Peyer's patch (tissue), 4 donors: ENCODE measurements around the gene SPRING1. TPM values are rescaled to one million over a fixed set of nuclear protein-coding genes. Genes with fewer than 3 reads are reported as not detected.
"Not testable (repeated sequence)": the region's sequence is repeated elsewhere in the genome, so short reads cannot be mapped to it uniquely, and the experiment has no call there.

ENCODE experiments used
- DNase-seq, 3 donors: peaks; one replicate each; pipeline ENCODE4 v3.0.0-alpha.2; 2017 to 2019
- H3K27ac ChIP-seq, 4 donors: fragments of 200-600 bp; sonication (generic); one replicate each; pipeline ENCODE4 v1.5.1; 2016 to 2019
- H3K27me3 ChIP-seq, 2 donors: fragments of 200-600 bp; sonication (generic); one replicate each; pipeline ENCODE4 v1.5.1; 2019
- H3K36me3 ChIP-seq, 3 donors: fragments of 200-600 bp; sonication (generic); one replicate each; pipeline ENCODE4 v1.5.1; 2016 to 2019
- H3K4me1 ChIP-seq, 4 donors: fragments of 200-600 bp; sonication (generic); one replicate each; pipeline ENCODE4 v1.5.1; 2016 to 2019
- H3K4me3 ChIP-seq, 4 donors: fragments of 200-600 bp; sonication (generic); 1 replicate in 3 of 4; 2 replicates in 1 of 4; pipeline ENCODE4 v1.5.1; 2016 to 2019; ENCODE audit warnings: mild to moderate bottlenecking in 1 of 4
- H3K9me3 ChIP-seq, 4 donors: fragments of 200-600 bp; sonication (generic); one replicate each; pipeline ENCODE4 v1.5.1; 2016 to 2019; ENCODE audit warnings: mild to moderate bottlenecking in 1 of 4
- POLR2A ChIP-seq, 2 donors: fragments of 450-650 bp; IDR thresholded peaks; one replicate each; pipeline ENCODE4 v1.5.1; 2017; ENCODE audit warnings: antibody characterized with exemption in 2 of 2, mild to moderate bottlenecking in 2 of 2, moderate library complexity in 2 of 2
- total RNA-seq, 4 donors: library from RNA; depleted of rRNA; stranded (reverse); fragments of >200 nt; gene quantifications; one replicate each; pipeline ENCODE4 v1.1.0, GENCODE V29; 2016
- TF ChIP-seq, protein P1 (sequence below), 6 experiments: fragments of 450-650 bp in 4 of 6; fragments of 200-600 bp in 2 of 6; sonication (generic) in 1 of 6; IDR thresholded peaks; one replicate each; pipeline ENCODE4 v1.5.1; 2017 to 2019; ENCODE audit warnings: antibody characterized with exemption in 6 of 6, mild to moderate bottlenecking in 3 of 6, moderate library complexity in 1 of 6

The SPRING1 gene
- total RNA-seq, 4 donors from 2014 or later: 21.5 to 36.3 (median 30.3) TPM

- DNase-seq: no peak
- Histone ChIP-seq H3K27me3 (no peaks in the 10 kb centered on the region), H3K27ac (no peak overlapping the region), H3K36me3 (no peaks in the 10 kb centered on the region), H3K9me3 (no peaks in the 10 kb centered on the region), H3K4me1 (no peaks in the 10 kb centered on the region), H3K4me3 (no peak overlapping the region)
- TF ChIP-seq POLR2A (IDR thresholded peaks at IDR 0.05): no peak
- TF ChIP-seq, protein P1, sequence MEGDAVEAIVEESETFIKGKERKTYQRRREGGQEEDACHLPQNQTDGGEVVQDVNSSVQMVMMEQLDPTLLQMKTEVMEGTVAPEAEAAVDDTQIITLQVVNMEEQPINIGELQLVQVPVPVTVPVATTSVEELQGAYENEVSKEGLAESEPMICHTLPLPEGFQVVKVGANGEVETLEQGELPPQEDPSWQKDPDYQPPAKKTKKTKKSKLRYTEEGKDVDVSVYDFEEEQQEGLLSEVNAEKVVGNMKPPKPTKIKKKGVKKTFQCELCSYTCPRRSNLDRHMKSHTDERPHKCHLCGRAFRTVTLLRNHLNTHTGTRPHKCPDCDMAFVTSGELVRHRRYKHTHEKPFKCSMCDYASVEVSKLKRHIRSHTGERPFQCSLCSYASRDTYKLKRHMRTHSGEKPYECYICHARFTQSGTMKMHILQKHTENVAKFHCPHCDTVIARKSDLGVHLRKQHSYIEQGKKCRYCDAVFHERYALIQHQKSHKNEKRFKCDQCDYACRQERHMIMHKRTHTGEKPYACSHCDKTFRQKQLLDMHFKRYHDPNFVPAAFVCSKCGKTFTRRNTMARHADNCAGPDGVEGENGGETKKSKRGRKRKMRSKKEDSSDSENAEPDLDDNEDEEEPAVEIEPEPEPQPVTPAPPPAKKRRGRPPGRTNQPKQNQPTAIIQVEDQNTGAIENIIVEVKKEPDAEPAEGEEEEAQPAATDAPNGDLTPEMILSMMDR (IDR thresholded peaks at IDR 0.05): no peak
Observed at GRCh38 chr12:116765271-116765670, 27.4 kb upstream of the SPRING1 start.

DNA sequence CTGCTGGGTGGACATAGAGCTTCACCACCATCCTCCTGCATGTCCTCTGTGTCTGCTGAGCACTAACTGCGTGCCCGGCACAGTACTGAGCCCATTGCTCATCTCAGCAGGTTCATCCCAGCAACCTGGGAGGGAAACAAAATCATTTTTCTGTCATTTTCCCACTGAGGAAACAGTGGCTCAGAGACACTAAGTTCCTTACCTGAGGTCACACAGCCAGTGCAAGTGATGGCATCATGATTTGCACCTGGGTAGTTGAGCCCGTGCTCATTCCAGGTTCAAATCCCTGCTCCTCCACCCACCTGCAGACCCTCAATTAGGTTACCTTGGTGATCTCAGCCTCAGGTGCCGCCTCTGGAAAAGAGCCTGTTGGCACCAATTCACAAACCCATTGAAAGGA lies 23.6 kb upstream of the SPRING1 start:
- no peak overlapping the region for H3K27ac ChIP-seq
- DNase-seq: no peak
- H3K36me3 ChIP-seq: no peaks in the 10 kb centered on the region
- TF ChIP-seq POLR2A (IDR thresholded peaks at IDR 0.05): no peak
- TF ChIP-seq, protein P1 (IDR thresholded peaks at IDR 0.05): no peak
- H3K27me3 ChIP-seq: no peaks in the 10 kb centered on the region
- H3K9me3 ChIP-seq: no peaks in the 10 kb centered on the region
- no peaks in the 10 kb centered on the region for H3K4me1 ChIP-seq
- H3K4me3 ChIP-seq: no peak overlapping the region

DNA sequence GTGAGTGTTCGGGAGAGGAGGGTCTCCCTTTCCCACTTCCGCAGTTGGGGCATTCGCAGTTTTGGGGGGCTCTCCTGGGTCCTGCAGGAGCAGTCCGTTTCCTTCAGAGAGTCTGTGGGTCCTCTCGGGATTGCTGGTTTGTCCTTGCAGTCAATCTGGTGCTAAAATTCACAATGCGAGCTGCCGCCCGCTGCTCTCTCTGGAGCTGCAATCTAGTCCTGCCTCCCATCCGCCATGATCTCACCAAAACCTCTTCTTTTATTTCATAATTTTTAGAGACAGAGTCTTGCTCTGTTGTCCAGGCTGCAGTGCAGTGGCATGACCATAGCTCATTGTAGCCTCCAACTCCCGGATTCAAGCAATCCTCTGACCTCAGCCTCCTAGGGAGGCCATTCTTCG lies 22.8 kb upstream of the SPRING1 start:
- no peak for DNase-seq
- TF ChIP-seq, protein P1 (IDR thresholded peaks at IDR 0.05): no peak
- TF ChIP-seq POLR2A (IDR thresholded peaks at IDR 0.05): no peak
- no peaks in the 10 kb centered on the region for H3K9me3 ChIP-seq
- no peaks in the 10 kb centered on the region for H3K27me3 ChIP-seq
- H3K27ac ChIP-seq: no peak overlapping the region
- no peaks in the 10 kb centered on the region for H3K36me3 ChIP-seq
- H3K4me3 ChIP-seq: no peak overlapping the region
- no peaks in the 10 kb centered on the region for H3K4me1 ChIP-seq

DNA sequence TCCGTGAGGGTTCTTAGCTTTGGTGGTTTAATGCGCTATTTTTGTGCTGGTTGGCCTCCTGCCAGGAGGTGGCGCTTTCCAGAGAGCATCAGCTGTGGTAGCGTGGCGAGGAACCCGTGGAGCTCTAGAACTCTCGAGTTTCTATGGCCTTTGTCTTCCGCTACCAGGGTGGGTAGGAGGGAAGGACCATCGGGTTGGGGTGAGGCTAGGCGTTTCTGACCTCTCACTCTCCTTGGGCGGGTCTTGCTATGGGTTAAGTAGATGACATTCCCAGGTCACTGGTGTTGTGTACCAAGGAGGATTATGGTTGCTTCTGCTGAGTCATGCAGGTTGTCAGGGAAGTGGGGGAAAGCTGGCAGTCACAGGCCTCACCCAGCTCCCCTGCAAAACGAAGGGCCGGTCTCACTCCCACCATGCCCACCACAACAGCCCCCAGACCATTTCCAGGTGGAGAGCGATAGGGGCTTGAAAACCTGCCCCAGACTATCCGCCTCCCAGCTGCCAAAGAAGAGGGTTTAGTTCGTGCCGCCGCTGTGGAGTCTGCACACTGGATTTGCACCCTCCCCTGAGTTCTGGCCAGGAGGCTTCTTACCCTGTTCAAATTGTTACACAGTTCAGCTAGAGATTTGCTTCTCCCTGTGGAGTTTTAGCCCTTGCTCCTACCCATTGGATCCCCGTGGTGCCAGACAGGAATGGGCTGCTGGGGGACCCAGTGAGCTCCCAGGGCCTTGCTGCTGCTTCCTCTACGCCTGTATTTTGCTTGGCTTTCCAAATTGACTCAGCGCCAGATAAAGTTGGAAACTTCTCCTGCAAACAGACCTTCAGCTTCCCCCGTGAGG lies 22.1 kb upstream of the SPRING1 start:
- Histone ChIP-seq H3K4me1 (no peaks in the 10 kb centered on the region), H3K27me3 (no peaks in the 10 kb centered on the region), H3K9me3 (no peaks in the 10 kb centered on the region), H3K27ac (no peak overlapping the region), H3K36me3 (no peaks in the 10 kb centered on the region), H3K4me3 (peak overlapping the region in 2 of 4 donors; percentile 6 to 8)
- DNase-seq: peak in 2 of 3 donors; percentile 17 to 64
- TF ChIP-seq, protein P1 (IDR thresholded peaks at IDR 0.05): peak in 1 of 6 experiments; percentile 27
- TF ChIP-seq POLR2A (IDR thresholded peaks at IDR 0.05): no peak

DNA sequence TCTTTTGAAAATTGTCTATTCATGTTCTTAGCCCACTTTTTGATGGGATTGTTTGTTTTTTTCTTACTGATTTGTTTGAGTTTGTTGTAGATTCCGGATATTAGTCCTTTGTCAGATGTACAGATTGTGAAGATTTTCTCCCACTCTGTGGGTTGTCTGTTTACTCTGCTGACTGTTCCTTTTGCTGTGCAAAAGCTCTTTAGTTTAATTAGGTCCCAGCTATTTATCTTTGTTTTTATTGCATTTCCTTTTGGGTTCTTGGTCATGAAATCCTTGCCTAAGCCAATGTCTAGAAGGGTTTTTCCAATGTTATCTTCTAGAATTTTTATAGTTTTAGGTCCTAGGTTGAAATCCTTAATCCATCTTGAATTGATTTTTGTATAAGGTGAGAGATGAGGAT lies 16.9 kb upstream of the SPRING1 start:
- H3K27me3 ChIP-seq, H3K4me3 ChIP-seq, H3K9me3 ChIP-seq, H3K36me3 ChIP-seq, H3K27ac ChIP-seq, H3K4me1 ChIP-seq, DNase-seq: not testable (repeated sequence)

GRCh38 chr12:116754097-116754496 lies 16.2 kb upstream of the SPRING1 start:
- not testable (repeated sequence) for DNase-seq

More at GRCh38 chr12:116754097-116754496, 16.2 kb upstream of the SPRING1 start:
- not testable (repeated sequence) for H3K27me3 ChIP-seq, H3K27ac ChIP-seq, H3K9me3 ChIP-seq, H3K4me3 ChIP-seq, H3K4me1 ChIP-seq, H3K36me3 ChIP-seq
